Neural progenitor cell (in vitro differentiated cells): ENCODE results near the gene ZP4. TPM values are rescaled to one million over a fixed set of nuclear protein-coding genes. Genes with fewer than 3 reads are reported as not detected.

Source experiments
- DNase-seq: peaks from one replicate; pipeline ENCODE4 v3.0.0-alpha.2; 2016; ENCODE audit warnings: low spot score
- H2AFZ ChIP-seq: fragments of 200-600 bp; sonication (generic); replicated peaks from 2 replicates; pipeline ENCODE4 v1.6.1; 2016; ENCODE audit warnings: antibody characterized with exemption
- H3F3A ChIP-seq: fragments of 200-600 bp; sonication (generic); 2 replicates; pipeline ENCODE4 v1.6.1; 2016; ENCODE audit warnings: antibody characterized with exemption, low read depth
- H3K27ac ChIP-seq: fragments of 200-600 bp; sonication (generic); 2 replicates; pipeline ENCODE4 v1.5.1; 2016; ENCODE audit warnings: mild to moderate bottlenecking
- H3K27me3 ChIP-seq: fragments of 200-600 bp; sonication (generic); 2 replicates; pipeline ENCODE4 v1.6.1; 2016; ENCODE audit warnings: mild to moderate bottlenecking, moderate library complexity
- H3K36me3 ChIP-seq: fragments of 200-600 bp; sonication (generic); 2 replicates; pipeline ENCODE4 v1.5.1; 2016
- H3K4me1 ChIP-seq: fragments of 200-600 bp; sonication (generic); 2 replicates; pipeline ENCODE4 v1.6.1; 2016; ENCODE audit warnings: mixed run types
- H3K4me2 ChIP-seq: fragments of 200-600 bp; sonication (generic); 2 replicates; pipeline ENCODE4 v1.6.1; 2016
- H3K4me3 ChIP-seq: fragments of 200-600 bp; sonication (generic); 2 replicates; pipeline ENCODE4 v1.5.1; 2016
- H3K79me2 ChIP-seq: fragments of 200-600 bp; sonication (generic); 2 replicates; pipeline ENCODE4 v1.6.1; 2016; ENCODE audit warnings: low read depth
- H3K9ac ChIP-seq: fragments of 200-600 bp; sonication (generic); 2 replicates; pipeline ENCODE4 v1.6.1; 2016
- H3K9me3 ChIP-seq: fragments of 200-600 bp; sonication (generic); 2 replicates; pipeline ENCODE4 v1.5.1; 2016; ENCODE audit warnings: low read depth
- H4K20me1 ChIP-seq: fragments of 200-600 bp; sonication (generic); 2 replicates; pipeline ENCODE4 v1.6.1; 2016; ENCODE audit warnings: low read depth
- H3K27ac Mint-ChIP-seq: 3 replicates; pipeline ENCODE4 v1.8.0; 2021; ENCODE audit warnings: mixed read lengths
- H3K27me3 Mint-ChIP-seq: 2 replicates; pipeline ENCODE4 v1.8.0; 2022; ENCODE audit warnings: low read depth, mild to moderate bottlenecking, inconsistent platforms, moderate library complexity, mixed read lengths; ENCODE audit not compliant: insufficient read depth
- H3K36me3 Mint-ChIP-seq: 3 replicates; pipeline ENCODE4 v1.8.0; 2021; ENCODE audit warnings: mixed read lengths
- H3K4me1 Mint-ChIP-seq: 3 replicates; pipeline ENCODE4 v1.8.0; 2021; ENCODE audit warnings: mixed read lengths
- H3K4me3 Mint-ChIP-seq: 3 replicates; pipeline ENCODE4 v1.8.0; 2021; ENCODE audit warnings: mild to moderate bottlenecking, moderate library complexity, mixed read lengths
- H3K9me3 Mint-ChIP-seq: 3 replicates; pipeline ENCODE4 v1.8.0; 2020; ENCODE audit warnings: mixed read lengths
- CTCF ChIP-seq: fragments of 200-600 bp; sonication (generic); IDR thresholded peaks from 2 replicates; pipeline ENCODE4 v1.5.1; 2017; ENCODE audit warnings: antibody characterized with exemption, mild to moderate bottlenecking
- EZH2 ChIP-seq: fragments of 200-600 bp; sonication (generic); IDR thresholded peaks from 2 replicates; pipeline ENCODE4 v1.6.1; 2017; ENCODE audit warnings: antibody characterized with exemption, mild to moderate bottlenecking, moderate library complexity
- EZH2phosphoT487 ChIP-seq: fragments of 200-600 bp; sonication (generic); IDR thresholded peaks from 2 replicates; pipeline ENCODE4 v1.6.1; 2017; ENCODE audit warnings: antibody characterized with exemption
- total RNA-seq: library from RNA; depleted of rRNA; stranded (reverse); fragments of >200 nt; gene quantifications from 2 replicates; pipeline ENCODE4 v1.2.3, GENCODE V29; 2015; ENCODE audit warnings: low replicate concordance

The ZP4 gene
- total RNA-seq, 1 donor from 2014 or later = not detected

- Mint-ChIP-seq H3K27ac (no peak overlapping the region), H3K27me3 (peaks cover 6% of the 10 kb centered on the region), H3K9me3 (peaks cover 12% of the 10 kb centered on the region), H3K4me1 (no peaks in the 10 kb centered on the region), H3K4me3 (no peak overlapping the region), H3K36me3 (no peaks in the 10 kb centered on the region)
- Histone ChIP-seq H4K20me1 (no peaks in the 10 kb centered on the region), H3K36me3 (no peaks in the 10 kb centered on the region), H3K4me1 (no peaks in the 10 kb centered on the region), H3K9ac (no peak overlapping the region), H2AFZ (no peak overlapping the region), H3K9me3 (no peaks in the 10 kb centered on the region), H3K27me3 (no peaks in the 10 kb centered on the region), H3K4me2 (no peak overlapping the region), H3K79me2 (no peaks in the 10 kb centered on the region), H3F3A (no peaks in the 10 kb centered on the region), H3K27ac (no peak overlapping the region), H3K4me3 (no peak overlapping the region)
- DNase-seq = no peak
- TF ChIP-seq CTCF (no peak), EZH2phosphoT487 (no peak), EZH2 (no peak)
Observed at GRCh38 chr1:237921306-237921705, 30.6 kb upstream of the ZP4 start.

GRCh38 chr1:237913345-237913744, 22.6 kb upstream of the ZP4 start:
- Mint-ChIP-seq H3K4me3 (no peak overlapping the region), H3K27ac (no peak overlapping the region), H3K9me3 (peaks cover 24% of the 10 kb centered on the region), H3K27me3 (peaks cover 2% of the 10 kb centered on the region), H3K4me1 (no peaks in the 10 kb centered on the region), H3K36me3 (no peaks in the 10 kb centered on the region)
- TF ChIP-seq EZH2 (no peak), EZH2phosphoT487 (no peak), CTCF (no peak)
- Histone ChIP-seq H2AFZ (no peak overlapping the region), H3K79me2 (no peaks in the 10 kb centered on the region), H3K27me3 (no peaks in the 10 kb centered on the region), H3K9me3 (peaks cover 7% of the 10 kb centered on the region), H3F3A (no peaks in the 10 kb centered on the region), H4K20me1 (no peaks in the 10 kb centered on the region), H3K9ac (no peak overlapping the region), H3K4me2 (no peak overlapping the region), H3K4me1 (no peaks in the 10 kb centered on the region), H3K27ac (no peak overlapping the region), H3K36me3 (no peaks in the 10 kb centered on the region), H3K4me3 (no peak overlapping the region)
- DNase-seq = no peak

- no peak for TF ChIP-seq CTCF
- no peak for TF ChIP-seq EZH2phosphoT487
- TF ChIP-seq EZH2 = no peak
- Mint-ChIP-seq H3K9me3 (peaks cover 20% of the 10 kb centered on the region), H3K4me3 (no peak overlapping the region), H3K4me1 (no peaks in the 10 kb centered on the region), H3K36me3 (no peaks in the 10 kb centered on the region), H3K27ac (no peak overlapping the region), H3K27me3 (peaks cover 2% of the 10 kb centered on the region)
- Histone ChIP-seq H3K9ac (no peak overlapping the region), H3K36me3 (no peaks in the 10 kb centered on the region), H3K4me3 (no peak overlapping the region), H3K27ac (no peak overlapping the region), H3K4me1 (no peaks in the 10 kb centered on the region), H3K79me2 (no peaks in the 10 kb centered on the region), H3K4me2 (no peak overlapping the region), H2AFZ (no peak overlapping the region), H3K9me3 (peaks cover 7% of the 10 kb centered on the region), H3F3A (no peaks in the 10 kb centered on the region), H3K27me3 (no peaks in the 10 kb centered on the region), H4K20me1 (no peaks in the 10 kb centered on the region)
- DNase-seq = no peak
Observed at GRCh38 chr1:237911911-237912310, 21.2 kb upstream of the ZP4 start.

- H3F3A ChIP-seq = no peaks in the 10 kb centered on the region
- H2AFZ ChIP-seq = no peak overlapping the region
- H4K20me1 ChIP-seq = no peaks in the 10 kb centered on the region
- H3K27ac ChIP-seq = no peak overlapping the region
- no peak for DNase-seq
- Mint-ChIP-seq H3K27me3 (peaks cover 2% of the 10 kb centered on the region), H3K9me3 (peaks cover 13% of the 10 kb centered on the region), H3K36me3 (no peaks in the 10 kb centered on the region), H3K4me1 (no peaks in the 10 kb centered on the region), H3K27ac (no peak overlapping the region), H3K4me3 (no peak overlapping the region)
- no peak overlapping the region for H3K4me3 ChIP-seq
- no peaks in the 10 kb centered on the region for H3K27me3 ChIP-seq
- H3K79me2 ChIP-seq = no peaks in the 10 kb centered on the region
- TF ChIP-seq CTCF (no peak), EZH2 (no peak), EZH2phosphoT487 (no peak)
- H3K9ac ChIP-seq = no peak overlapping the region
- H3K4me2 ChIP-seq = no peak overlapping the region
- H3K9me3 ChIP-seq = peaks cover 7% of the 10 kb centered on the region
- H3K36me3 ChIP-seq = no peaks in the 10 kb centered on the region
- H3K4me1 ChIP-seq = no peaks in the 10 kb centered on the region
Observed at GRCh38 chr1:237910834-237911233, 20.1 kb upstream of the ZP4 start.
